B cell (primary cell): Measurements from ENCODE around the gene TMEM119. TPM values are rescaled to one million over a fixed set of nuclear protein-coding genes. Genes with fewer than 3 reads are reported as not detected.

Source experiments
- ATAC-seq: fragments of 200-7000 bp; cut with Tn5 transposase; one replicate; pipeline ENCODE4 v1.10.0; 2021; ENCODE audit warnings: low read depth, mild to moderate bottlenecking, moderate number of reproducible peaks, moderate library complexity
- CTCF ChIA-PET: fragments of 350-600 bp; sonication (Branson Sonifier 250); formaldehyde crosslinking; loops from one replicate; lab custom pipeline; 2021; ENCODE audit warnings: antibody characterized with exemption, inconsistent platforms; lab: Charles Lee
- POLR2A ChIA-PET: fragments of 350-600 bp; sonication (Branson Sonifier 250); formaldehyde crosslinking; loops from one replicate; lab custom pipeline; 2021; ENCODE audit warnings: antibody characterized with exemption; lab: Charles Lee
- DNase-seq: peaks from one replicate; pipeline ENCODE4 v3.0.0; 2013
- H2AFZ ChIP-seq: 2 replicates; pipeline ENCODE4 v1.6.1; 2012; ENCODE audit warnings: mild to moderate bottlenecking, low read depth, low read length; ENCODE audit not compliant: insufficient read depth, poor library complexity, severe bottlenecking
- H3K27ac ChIP-seq, 2 donors: 1 replicate in 1 of 2; 2 replicates in 1 of 2; pipeline ENCODE4 v1.5.1; 2012 to 2013; ENCODE audit warnings: low read length in 2 of 2, mild to moderate bottlenecking in 2 of 2, moderate library complexity in 1 of 2
- H3K27me3 ChIP-seq, 4 experiments: fragments of 200-600 bp in 1 of 4; sonication (generic) in 1 of 4; replicated peaks in 1 of 4; 1 replicate in 2 of 4; 2 replicates in 2 of 4; pipeline versions ENCODE4 v1.6.1 to v1.7.0; 2013 to 2016; ENCODE audit warnings: low read length in 3 of 4, mild to moderate bottlenecking in 2 of 4, mixed read lengths in 1 of 4, moderate library complexity in 1 of 4; ENCODE audit not compliant: insufficient read depth in 4 of 4, control insufficient read depth in 3 of 4; ENCODE audit errors: control extremely low read depth in 1 of 4
- H3K36me3 ChIP-seq, 2 experiments: replicated peaks in 1 of 2; 1 replicate in 1 of 2; 2 replicates in 1 of 2; pipeline versions ENCODE4 v1.6.1 to v1.7.1; 2013; ENCODE audit warnings: low read length in 1 of 2; ENCODE audit not compliant: insufficient read depth in 2 of 2, control insufficient read depth in 1 of 2; ENCODE audit errors: control extremely low read depth in 1 of 2, extremely low read depth in 1 of 2
- H3K4me1 ChIP-seq, 2 donors: fragments of 200-600 bp in 1 of 2; sonication (generic) in 1 of 2; 1 replicate in 1 of 2; 2 replicates in 1 of 2; pipeline versions ENCODE4 v1.5.1 to v1.6.1; 2013 to 2017; ENCODE audit warnings: low read length in 2 of 2; ENCODE audit not compliant: control insufficient read depth in 2 of 2, insufficient read depth in 2 of 2
- H3K4me2 ChIP-seq: replicated peaks from 2 replicates; pipeline ENCODE3; 2012; ENCODE audit warnings: mild to moderate bottlenecking, low read depth, low read length; ENCODE audit not compliant: poor library complexity, severe bottlenecking
- H3K4me3 ChIP-seq, 5 experiments: fragments of 200-600 bp in 1 of 5; sonication (generic) in 1 of 5; 1 replicate in 3 of 5; 2 replicates in 2 of 5; pipeline versions ENCODE4 v1.5.1 to v1.7.0; 2011 to 2016; ENCODE audit warnings: low read length in 4 of 5, mild to moderate bottlenecking in 4 of 5, low read depth in 2 of 5, control low read depth in 1 of 5, moderate library complexity in 1 of 5; ENCODE audit not compliant: insufficient read depth in 1 of 5; ENCODE audit errors: control extremely low read depth in 1 of 5, extremely low read depth in 1 of 5
- H3K79me2 ChIP-seq: fragments of 200-600 bp; sonication (generic); one replicate; pipeline ENCODE4 v1.6.0; 2016; ENCODE audit warnings: low read length; ENCODE audit not compliant: control insufficient read depth, insufficient read depth
- H3K9ac ChIP-seq: fragments of 200-600 bp; sonication (generic); 2 replicates; pipeline ENCODE4 v1.6.1; 2017; ENCODE audit warnings: mild to moderate bottlenecking, low read length, moderate library complexity
- H3K9me3 ChIP-seq, 3 donors: one replicate each; pipeline versions ENCODE4 v1.6.1 to v1.7.1; 2013; ENCODE audit warnings: low read length in 2 of 3; ENCODE audit not compliant: control insufficient read depth in 2 of 3, insufficient read depth in 1 of 3; ENCODE audit errors: control extremely low read depth in 1 of 3
- H4K20me1 ChIP-seq: 2 replicates; pipeline ENCODE4 v1.6.0; 2012; ENCODE audit warnings: mild to moderate bottlenecking, low read length; ENCODE audit not compliant: insufficient read depth, control insufficient read depth, poor library complexity, severe bottlenecking
- H3K27ac Mint-ChIP-seq: one replicate; pipeline ENCODE4 v1.8.0; 2021; ENCODE audit warnings: mixed read lengths
- H3K27me3 Mint-ChIP-seq: one replicate; pipeline ENCODE4 v1.8.0; 2021; ENCODE audit warnings: mixed read lengths
- H3K4me1 Mint-ChIP-seq: one replicate; pipeline ENCODE4 v1.8.0; 2021; ENCODE audit warnings: mixed read lengths
- H3K4me3 Mint-ChIP-seq: one replicate; pipeline ENCODE4 v1.8.0; 2021; ENCODE audit warnings: mixed read lengths
- H3K9me3 Mint-ChIP-seq: one replicate; pipeline ENCODE4 v1.8.0; 2022; ENCODE audit warnings: mixed read lengths; ENCODE audit not compliant: insufficient read depth
- EZH2 ChIP-seq: IDR thresholded peaks from 2 replicates; pipeline ENCODE4 v1.6.1; 2012; ENCODE audit warnings: borderline replicate concordance, low read depth, mild to moderate bottlenecking, moderate library complexity, low read length; ENCODE audit not compliant: insufficient read depth, poor library complexity, severe bottlenecking
- WGBS: methylation state at CpG from one replicate; pipeline ENCODE4 v1.1.5; 2013; ENCODE audit warnings: missing lambda C conversion rate; ENCODE audit not compliant: insufficient coverage; 5-methylcytosine and 5-hydroxymethylcytosine counted together
- intact Hi-C: fragments of 100-400 bp; cut with micrococcal nuclease; formaldehyde crosslinking; loops from one replicate; pipeline ENCODE4 v1.10.0; 2022
- polyA plus RNA-seq: library from polyadenylated mRNA; depleted of rRNA; stranded (reverse); fragments of >200 nt; gene quantifications from 2 replicates; pipeline ENCODE4 v1.2.3, GENCODE V29; 2012
- total RNA-seq, 2 donors: library from RNA; stranded (reverse); fragments of 120-200 nt in 1 of 2; gene quantifications; 1 replicate in 1 of 2; 2 replicates in 1 of 2; pipeline versions ENCODE4 v1.2.3 to v1.2.4, GENCODE V29; 2013 to 2022
- TF ChIP-seq, protein P1 (sequence below): fragments of 200-600 bp; IDR thresholded peaks from one replicate; pipeline ENCODE4 v1.8.0; 2022; ENCODE audit warnings: antibody characterized with exemption, mild to moderate bottlenecking

The TMEM119 gene
- total and polyA plus RNA-seq, 2 donors (not counting 1 experiment from before 2014, with no cell fraction given): 0.25 TPM; not detected in 1

DNA sequence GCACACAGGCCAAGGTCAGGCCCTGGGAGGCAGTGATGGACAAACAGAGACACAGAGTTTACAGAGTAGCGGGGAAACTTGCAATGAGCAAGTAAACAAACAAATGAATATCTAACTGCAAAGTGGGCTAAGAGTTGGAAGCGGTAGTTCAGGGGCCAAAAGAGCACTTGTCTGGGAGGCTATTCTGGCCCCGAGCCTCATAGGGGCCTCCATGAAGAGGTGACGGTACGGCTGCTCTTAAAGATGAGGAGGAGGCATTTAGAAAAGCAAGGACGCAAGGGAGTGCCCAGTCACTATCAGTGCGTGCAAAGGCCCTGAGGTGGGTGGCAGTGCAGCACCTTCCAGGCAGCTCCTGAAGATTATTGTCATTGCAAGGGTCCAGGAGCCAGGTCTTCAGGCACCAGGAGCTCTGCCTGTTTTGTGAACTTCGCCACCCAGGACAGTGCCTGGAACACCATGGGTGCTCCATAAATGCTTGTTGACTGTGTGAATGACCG is 4.4 kb upstream of the TMEM119 start:
- ATAC-seq (no peak), DNase-seq (no peak)
- Mint-ChIP-seq H3K4me1 (no peaks in the 10 kb centered on the region), H3K27ac (no peak overlapping the region), H3K4me3 (no peak overlapping the region), H3K9me3 (no peaks in the 10 kb centered on the region), H3K27me3 (no peaks in the 10 kb centered on the region)
- Histone ChIP-seq H4K20me1 (no peaks in the 10 kb centered on the region), H3K79me2 (no peaks in the 10 kb centered on the region), H2AFZ (no peak overlapping the region), H3K9ac (no peak overlapping the region), H3K4me3 (no peak overlapping the region), H3K27ac (no peak overlapping the region), H3K36me3 (no peaks in the 10 kb centered on the region), H3K4me2 (no peak overlapping the region), H3K9me3 (no peaks in the 10 kb centered on the region), H3K27me3 (no peaks in the 10 kb centered on the region), H3K4me1 (no peaks in the 10 kb centered on the region)
- TF ChIP-seq EZH2: no peak
- TF ChIP-seq, protein P1, sequence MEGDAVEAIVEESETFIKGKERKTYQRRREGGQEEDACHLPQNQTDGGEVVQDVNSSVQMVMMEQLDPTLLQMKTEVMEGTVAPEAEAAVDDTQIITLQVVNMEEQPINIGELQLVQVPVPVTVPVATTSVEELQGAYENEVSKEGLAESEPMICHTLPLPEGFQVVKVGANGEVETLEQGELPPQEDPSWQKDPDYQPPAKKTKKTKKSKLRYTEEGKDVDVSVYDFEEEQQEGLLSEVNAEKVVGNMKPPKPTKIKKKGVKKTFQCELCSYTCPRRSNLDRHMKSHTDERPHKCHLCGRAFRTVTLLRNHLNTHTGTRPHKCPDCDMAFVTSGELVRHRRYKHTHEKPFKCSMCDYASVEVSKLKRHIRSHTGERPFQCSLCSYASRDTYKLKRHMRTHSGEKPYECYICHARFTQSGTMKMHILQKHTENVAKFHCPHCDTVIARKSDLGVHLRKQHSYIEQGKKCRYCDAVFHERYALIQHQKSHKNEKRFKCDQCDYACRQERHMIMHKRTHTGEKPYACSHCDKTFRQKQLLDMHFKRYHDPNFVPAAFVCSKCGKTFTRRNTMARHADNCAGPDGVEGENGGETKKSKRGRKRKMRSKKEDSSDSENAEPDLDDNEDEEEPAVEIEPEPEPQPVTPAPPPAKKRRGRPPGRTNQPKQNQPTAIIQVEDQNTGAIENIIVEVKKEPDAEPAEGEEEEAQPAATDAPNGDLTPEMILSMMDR: no peak
- ChIA-PET POLR2A (no interaction called here), CTCF (interaction anchor here (2.7 kb wide), 1 partner anchor 15 kb away, joined by 13 read pairs; no protein-coding TSS in a partner anchor)
- 97% methylated on average over 7 of the region's 9 CpGs for WGBS
- intact Hi-C loops: no loop called here

GRCh38 chr12:108600702-108601007 is 2.8 kb upstream of the TMEM119 start:
- Mint-ChIP-seq H3K27ac (peak overlapping the region; percentile 37), H3K4me3 (no peak overlapping the region), H3K27me3 (no peaks in the 10 kb centered on the region), H3K4me1 (no peaks in the 10 kb centered on the region), H3K9me3 (no peaks in the 10 kb centered on the region)
- ChIA-PET CTCF (interaction anchor here (1.0 kb wide), 1 partner anchor 18 kb away, joined by 3 read pairs; no protein-coding TSS in a partner anchor), POLR2A (no interaction called here)
- Histone ChIP-seq H4K20me1 (no peaks in the 10 kb centered on the region), H3K4me3 (no peak overlapping the region), H3K27me3 (no peaks in the 10 kb centered on the region), H3K9me3 (no peaks in the 10 kb centered on the region), H2AFZ (no peak overlapping the region), H3K79me2 (no peaks in the 10 kb centered on the region), H3K9ac (no peak overlapping the region), H3K4me1 (no peaks in the 10 kb centered on the region), H3K27ac (no peak overlapping the region), H3K36me3 (no peaks in the 10 kb centered on the region), H3K4me2 (no peak overlapping the region)
- ATAC-seq (no peak), DNase-seq (no peak)
- intact Hi-C loops: no loop called here
- TF ChIP-seq EZH2: no peak
- TF ChIP-seq, protein P1: no peak
- WGBS: 79% methylated on average over 4 of the region's 4 CpGs
